ENCODE data around the gene PRDM16. TPM values are rescaled to one million over a fixed set of nuclear protein-coding genes. Genes with fewer than 3 reads are reported as not detected.

Gene PRDM16
- total and polyA plus RNA-seq, 2 of the 8 experiments (the other 6 are each of a cell fraction or from before 2014, with no cell fraction given), result 0.39 to 0.43 TPM

- H2BK5ac ChIP-seq (ENCODE audit: low read depth, low read length), result no peak overlapping the region
- H3K56ac ChIP-seq (replicated peaks; ENCODE audit: insufficient read length, low read depth, low read length), result no peak overlapping the region
- H4K91ac ChIP-seq (replicated peaks; ENCODE audit: insufficient read length, low read length), result no peak overlapping the region
- POLR2A ChIA-PET (ENCODE audit: partially characterized antibody), result no interaction called here
- H2BK12ac ChIP-seq (ENCODE audit: low read depth, low read length), result no peak overlapping the region
- H2BK15ac ChIP-seq (ENCODE audit: low read length), result no peak overlapping the region
- H3K4me2 ChIP-seq (ENCODE audit: insufficient read depth in 1 of 2, low read depth in 2 of 2, low read length in 2 of 2), result no peak overlapping the region
- 87% methylated on average over 11 of the region's 11 CpGs; no CpG with 5 or more reads in 1 of the 2 experiments for WGBS, 2 experiments (ENCODE audit: extremely low coverage in 1 of 2, insufficient coverage in 1 of 2, insufficient read length in 1 of 2, insufficient replicate concordance in 2 of 2, low coverage in 1 of 2, low lambda C conversion rate in 2 of 2, missing lambda C conversion rate in 1 of 2)
- TF ChIP-seq TAF1 (IDR thresholded peaks at IDR 0.05; ENCODE audit: low read depth, low read length) (no peak), RFX5 (IDR thresholded peaks at IDR 0.05; ENCODE audit: borderline replicate concordance, low read depth, low read length) (no peak), SIRT6 (IDR thresholded peaks at IDR 0.05; ENCODE audit: low read length) (no peak), BACH1 (IDR thresholded peaks at IDR 0.05; ENCODE audit: low read length) (no peak), YY1 (IDR thresholded peaks at IDR 0.05; ENCODE audit: low read depth, low read length) (no peak), CREB1 (IDR thresholded peaks at IDR 0.05) (no peak), TAF7 (optimal IDR thresholded peaks at IDR 0.05; ENCODE audit: borderline replicate concordance, low read depth, low read length) (no peak), CTBP2 (IDR thresholded peaks at IDR 0.05; ENCODE audit: borderline replicate concordance, insufficient read depth, insufficient read length, low read length) (no peak), ZNF274 (IDR thresholded peaks at IDR 0.05; ENCODE audit: borderline replicate concordance, extremely low read depth, low read length) (no peak), TEAD4 (IDR thresholded peaks at IDR 0.05; ENCODE audit: low read depth, low read length) (no peak), RAD21 (IDR thresholded peaks at IDR 0.05 in 1 of 2, conservative IDR thresholded peaks at IDR 0.05 in 1 of 2; ENCODE audit: low read depth in 2 of 2, low read length in 2 of 2) (no peak), ASH2L (IDR thresholded peaks at IDR 0.05; ENCODE audit: low read length) (no peak), RBBP5 (IDR thresholded peaks at IDR 0.05; ENCODE audit: borderline replicate concordance, low read depth, low read length) (no peak), SP1 (IDR thresholded peaks at IDR 0.05; ENCODE audit: low read depth, low read length) (no peak), SP4 (IDR thresholded peaks at IDR 0.05; ENCODE audit: low read length) (no peak), SUZ12 (IDR thresholded peaks at IDR 0.05; ENCODE audit: low read length) (no peak)
- no peak overlapping the region for H2BK20ac ChIP-seq (ENCODE audit: low read length)
- H3K79me2 ChIP-seq (ENCODE audit: control insufficient read depth in 1 of 2, insufficient read depth in 2 of 2, low read length in 2 of 2), result no peaks in the 10 kb centered on the region
- no peaks in the 10 kb centered on the region; a peak in 1 of 7 replicates for H3K4me1 ChIP-seq (replicated peaks in 1 of 4; ENCODE audit: control insufficient read depth in 3 of 4, insufficient read depth in 4 of 4, low read length in 3 of 4)
- H3K4ac ChIP-seq (replicated peaks; ENCODE audit: insufficient read length, low read depth, low read length), result no peak overlapping the region
- H3K9ac ChIP-seq (replicated peaks in 1 of 4; ENCODE audit: extremely low read depth in 1 of 4, low read depth in 3 of 4, low read length in 3 of 4), result no peak overlapping the region
- H3K9me3 ChIP-seq (ENCODE audit: insufficient read depth in 2 of 2, low read depth in 1 of 2, low read length in 1 of 2), result no peaks in the 10 kb centered on the region; a peak in 1 of 4 replicates
- DNase-seq (ENCODE audit: low read depth in 1 of 2, low spot score in 2 of 2) (no peak), FAIRE-seq (no peak)
- no peaks in the 10 kb centered on the region for H3K36me3 ChIP-seq (ENCODE audit: control insufficient read depth in 2 of 4, insufficient read depth in 4 of 4, low read length in 3 of 4)
- no peak overlapping the region for H3K14ac ChIP-seq (ENCODE audit: insufficient read length)
- H2AK5ac ChIP-seq (ENCODE audit: low read depth, low read length), result no peak overlapping the region
- CTCF ChIA-PET (ENCODE audit: partially characterized antibody), result interaction anchor here (1.2 kb wide), 1 partner anchor 324 kb away, joined by 3 read pairs; no protein-coding TSS in a partner anchor
- no peaks in the 10 kb centered on the region for H3K27me3 ChIP-seq (replicated peaks in 1 of 4; ENCODE audit: control insufficient read depth in 3 of 4, extremely low read depth in 1 of 4, insufficient read depth in 3 of 4, low read length in 3 of 4)
- no peak overlapping the region for H3K23ac ChIP-seq (ENCODE audit: insufficient read length)
- no peaks in the 10 kb centered on the region for H3K23me2 ChIP-seq (ENCODE audit: low read depth, low read length)
- H2BK120ac ChIP-seq (replicated peaks; ENCODE audit: low read depth, low read length), result no peak overlapping the region
- H3K27ac ChIP-seq (ENCODE audit: low read depth, low read length), result no peak overlapping the region
- no peaks in the 10 kb centered on the region for H3K79me1 ChIP-seq (ENCODE audit: low read depth, low read length)
- H4K20me1 ChIP-seq (replicated peaks in 1 of 2; ENCODE audit: control insufficient read depth in 1 of 2, insufficient read depth in 2 of 2, low read length in 2 of 2), result no peaks in the 10 kb centered on the region
- no peak overlapping the region for H3K18ac ChIP-seq (ENCODE audit: extremely low read depth, low read length)
- H4K5ac ChIP-seq (ENCODE audit: insufficient read length, low read depth, low read length), result no peak overlapping the region
- no peak overlapping the region for H2AFZ ChIP-seq (ENCODE audit: low read length)
- H4K8ac ChIP-seq (ENCODE audit: extremely low read depth, insufficient read depth, low read length), result no peak overlapping the region
- no peak overlapping the region for H3K4me3 ChIP-seq (ENCODE audit: extremely low read depth in 1 of 4, insufficient read depth in 2 of 4, low read depth in 3 of 4, low read length in 4 of 4)
These were observed 227.3 kb downstream of the PRDM16 start for GRCh38 chr1:3296326-3296725.

Measured in H1 (cell line).